DLD1 (cell line): ENCODE measurements around the gene MMD2.

Experiments
- in situ Hi-C: cut with HindIII; loops from 2 replicates; pipeline ENCODE4 v1.10.0; 2017; ENCODE audit warnings: low sequenced_read_pairs

MMD2 gene

DNA sequence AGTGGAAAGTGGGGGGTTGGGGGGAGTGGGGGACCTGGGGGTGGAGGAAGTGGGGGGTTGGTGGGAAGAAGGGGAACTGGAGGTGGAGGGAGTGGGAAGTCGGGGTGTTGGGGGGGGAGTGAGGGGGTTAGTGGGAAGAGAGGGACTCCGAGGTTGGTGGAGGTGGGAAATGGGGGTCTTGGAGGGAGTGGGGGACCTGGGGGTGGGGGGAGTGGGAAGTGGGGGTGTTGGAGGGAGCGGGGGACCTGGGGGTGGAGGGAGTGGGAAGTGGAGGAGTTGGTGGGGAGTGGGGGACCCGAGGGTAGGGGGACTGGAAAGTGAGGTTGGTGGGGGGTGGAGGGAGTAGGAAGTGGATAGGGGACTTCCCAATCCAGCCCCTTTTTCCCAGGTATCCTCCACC is 906 bp upstream of the MMD2 start:
- in situ Hi-C loops, result no loop called here

DNA sequence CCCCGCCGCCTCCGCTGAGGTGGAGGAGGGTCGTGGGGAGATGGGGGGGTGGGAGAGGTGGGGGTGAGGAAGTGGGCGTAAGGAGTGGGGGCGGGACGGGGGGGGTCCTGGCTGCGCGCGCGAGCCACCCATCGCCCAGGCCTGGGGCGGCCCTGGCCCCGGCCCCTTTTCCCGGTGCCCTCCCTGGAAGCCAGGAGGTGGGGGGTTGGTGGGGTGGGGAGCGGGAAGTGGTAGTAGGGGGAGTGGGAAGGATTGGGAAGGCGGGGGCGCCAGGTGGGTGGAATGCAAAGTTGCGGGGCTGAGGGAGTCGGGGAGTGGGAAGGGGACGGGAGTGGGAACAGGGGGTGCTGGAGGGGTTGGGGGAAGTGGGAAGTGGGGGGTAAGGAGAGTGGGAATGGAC is 319 bp upstream of the MMD2 start:
- in situ Hi-C loops, result no loop called here

DNA sequence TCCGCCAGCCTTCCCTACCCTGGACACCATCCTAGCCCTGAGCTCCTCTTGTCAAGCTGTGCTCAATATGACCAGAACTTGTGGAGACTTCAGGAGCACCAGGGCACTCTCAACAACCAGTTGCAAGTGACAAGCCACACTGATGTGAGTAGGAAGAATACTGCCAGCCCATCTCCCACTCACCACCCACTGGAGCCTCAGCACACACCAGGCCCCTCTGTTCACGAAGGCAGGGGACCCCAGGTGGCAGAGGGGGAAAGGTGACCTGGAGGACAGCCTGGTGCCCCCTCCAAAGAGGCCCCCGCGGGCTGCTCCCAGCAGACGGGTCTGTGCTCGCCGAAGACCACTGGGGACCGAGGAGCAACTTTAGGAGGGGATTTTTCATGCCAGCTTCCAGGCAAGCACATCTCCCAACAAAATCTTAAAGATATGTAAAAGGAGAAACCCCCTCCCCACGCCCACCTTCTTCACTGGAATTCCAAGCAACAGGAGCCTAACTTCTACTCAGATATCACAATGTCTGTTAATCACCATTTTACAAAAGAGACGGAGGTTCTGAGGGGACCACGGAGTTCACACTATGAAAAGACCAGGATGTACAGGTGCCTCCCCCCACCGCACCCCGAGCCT is 1.0 kb downstream of the MMD2 start:
- in situ Hi-C loops, result no loop called here

DNA sequence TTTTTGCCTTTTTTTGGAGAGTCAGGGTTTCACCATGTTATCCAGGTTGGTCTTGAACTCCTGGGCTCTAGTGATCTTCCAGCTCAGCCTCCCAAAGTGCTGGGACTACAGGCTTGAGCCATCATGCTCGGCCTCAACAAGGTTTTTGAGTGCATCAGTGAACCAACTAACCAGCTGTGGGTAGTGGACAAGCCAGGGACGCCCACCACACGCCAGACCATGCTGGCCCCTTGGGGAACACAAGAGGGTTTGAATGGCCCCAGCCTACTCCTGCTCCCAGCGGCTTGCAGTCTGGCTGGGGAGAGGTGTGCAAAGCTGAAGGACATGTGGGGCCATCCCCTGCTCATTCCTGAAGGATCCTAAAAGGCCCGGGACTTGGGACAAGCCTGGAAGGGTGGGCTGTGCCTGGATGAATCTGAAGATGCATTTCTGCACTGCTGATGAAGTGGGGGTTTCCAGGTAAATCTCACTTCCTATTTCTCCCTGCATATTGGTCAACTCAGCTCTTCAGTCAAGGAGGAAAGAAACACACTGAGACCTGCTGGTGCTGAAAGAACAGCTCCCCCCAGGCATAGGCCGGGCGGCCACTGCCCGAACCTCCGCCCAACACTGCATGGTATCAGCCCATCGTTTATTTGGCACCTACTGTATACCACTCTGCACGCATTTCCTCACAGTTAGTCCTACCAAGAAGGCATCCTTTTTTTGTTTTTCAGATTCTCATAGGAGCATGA is 6.9 kb downstream of the MMD2 start:
- in situ Hi-C loops, result no loop called here

DNA sequence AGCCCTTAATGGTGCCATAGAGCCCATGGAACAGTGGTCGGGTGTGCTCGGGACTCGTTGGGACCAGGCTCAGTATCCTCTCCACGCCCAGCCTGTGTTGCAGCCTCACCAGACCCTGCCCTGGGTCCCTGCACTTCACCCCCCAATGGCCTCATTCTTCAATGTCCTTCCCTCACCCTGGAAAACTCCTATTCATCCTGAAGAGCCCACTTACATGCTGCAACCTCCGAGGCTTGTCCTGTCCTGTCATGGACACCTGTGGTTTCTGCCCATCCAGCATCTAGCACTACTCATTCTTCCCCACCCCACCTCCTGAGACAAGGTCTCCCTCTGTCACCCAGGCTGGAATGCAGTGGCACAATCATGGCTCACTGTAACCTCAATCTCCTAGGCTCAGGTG is 7.7 kb downstream of the MMD2 start:
- in situ Hi-C loops, result no loop called here

DNA sequence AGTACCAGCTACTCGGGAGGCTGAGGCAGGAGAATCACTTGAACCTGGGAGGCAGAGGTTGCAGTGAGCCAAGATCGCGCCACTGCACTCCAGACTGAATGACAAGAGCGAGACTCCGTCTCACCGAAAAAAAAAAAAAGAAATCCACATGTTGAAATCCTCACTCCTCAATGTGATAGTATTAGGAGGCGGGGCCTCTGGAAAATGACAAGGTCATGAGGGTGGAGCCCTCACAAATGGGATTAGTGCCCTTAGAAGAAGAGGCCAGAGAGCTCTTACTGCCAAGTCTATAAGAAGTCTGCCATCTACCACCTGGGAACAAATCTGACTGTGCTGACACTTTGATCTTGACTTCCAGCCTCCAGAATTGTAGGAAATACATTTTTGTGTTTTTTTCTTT is 10.6 kb downstream of the MMD2 start:
- in situ Hi-C loops, result no loop called here

DNA sequence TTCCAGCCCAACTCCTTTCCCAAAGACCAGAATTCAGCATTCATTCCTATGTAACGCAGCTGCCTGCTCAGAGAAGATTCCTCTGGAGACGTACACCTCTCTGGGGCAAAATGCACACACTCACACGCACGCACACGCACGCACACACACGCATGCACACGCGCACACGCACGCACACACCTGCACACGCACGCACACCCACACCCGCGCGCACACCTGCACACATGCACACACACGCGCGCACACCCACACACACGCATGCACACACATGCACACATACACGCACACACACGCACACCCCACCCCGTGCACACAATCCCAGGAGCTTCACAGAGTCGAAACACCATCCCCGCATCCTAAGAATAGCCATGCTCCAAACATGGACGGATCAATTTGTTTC is 13.0 kb downstream of the MMD2 start:
- in situ Hi-C loops, result no loop called here

DNA sequence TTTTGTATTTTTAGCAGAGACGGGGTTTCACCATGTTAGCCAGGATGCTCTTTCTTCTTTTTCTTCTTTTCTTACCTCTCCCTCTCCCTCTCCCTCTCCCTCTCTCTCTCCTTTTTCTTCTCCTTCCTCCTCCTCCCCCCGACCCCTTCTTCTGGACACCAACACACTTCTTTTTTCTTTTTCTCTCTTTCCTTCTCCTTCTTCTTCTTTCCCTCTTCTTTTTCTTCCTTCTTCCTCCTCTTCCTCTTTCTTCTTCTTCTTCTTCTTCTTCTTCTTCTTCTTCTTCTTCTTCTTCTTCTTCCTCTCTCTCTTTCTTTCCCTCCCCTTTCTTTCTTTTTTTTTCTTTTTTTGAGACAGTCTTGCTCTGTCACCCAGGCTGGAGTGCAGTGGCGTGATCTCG is 14.0 kb downstream of the MMD2 start:
- in situ Hi-C loops, result no loop called here

DNA sequence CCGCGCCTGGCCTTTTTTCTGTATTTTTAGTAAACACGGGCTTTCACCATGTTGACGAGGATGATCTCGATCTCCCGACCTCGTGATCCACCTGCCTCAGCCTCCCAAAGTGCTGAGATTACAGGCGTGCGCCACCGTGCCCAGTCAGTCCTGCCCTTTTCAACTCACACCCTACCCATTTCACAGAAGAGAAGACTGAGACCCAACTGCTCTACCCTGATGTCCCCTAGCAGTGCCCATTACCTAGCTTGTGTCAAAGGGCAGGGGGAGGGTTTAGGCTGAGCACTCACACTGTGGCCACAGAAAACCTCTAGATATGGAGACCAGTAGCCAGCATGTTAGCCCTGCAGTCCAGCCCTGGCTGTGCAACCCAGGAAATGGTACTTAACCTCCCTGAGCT is 15.7 kb downstream of the MMD2 start:
- in situ Hi-C loops, result no loop called here

DNA sequence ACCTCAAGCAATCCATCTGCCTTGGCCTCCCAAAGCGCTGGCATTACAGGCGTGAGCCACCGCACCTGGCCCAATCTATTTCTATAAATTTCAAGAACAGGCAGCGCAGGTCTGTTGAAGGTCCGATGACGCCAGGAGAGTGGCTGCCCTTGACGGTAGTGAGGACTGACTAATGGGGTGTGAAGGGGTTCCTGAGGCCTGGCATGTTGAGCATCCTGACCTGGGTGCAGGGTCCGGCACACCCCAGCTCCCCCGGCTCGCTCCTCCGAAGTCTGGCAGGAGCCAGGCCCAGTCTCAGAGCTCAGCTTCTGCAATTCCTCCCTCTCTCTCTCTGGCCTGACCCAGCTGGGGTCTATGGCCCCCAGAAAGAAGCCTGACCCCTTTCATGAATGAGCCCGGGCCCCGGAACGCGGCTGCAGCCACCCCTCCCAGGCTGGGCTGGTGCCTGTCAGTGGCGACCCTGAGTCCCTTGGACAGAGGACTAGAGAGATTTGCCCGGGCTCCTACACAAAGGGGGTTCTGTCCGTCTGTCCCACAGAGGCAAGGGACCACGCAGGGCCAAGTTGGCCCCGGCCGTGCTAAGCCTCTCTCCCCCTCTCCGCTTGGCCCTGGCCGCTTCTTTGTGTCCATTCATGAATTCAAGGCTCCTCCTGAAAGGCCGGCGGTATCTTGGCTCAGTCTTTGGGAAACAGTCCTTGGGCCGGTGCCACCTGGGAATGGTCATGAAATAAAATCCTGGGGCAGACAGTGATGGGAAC is 18.8 kb downstream of the MMD2 start:
- in situ Hi-C loops, result no loop called here

DNA sequence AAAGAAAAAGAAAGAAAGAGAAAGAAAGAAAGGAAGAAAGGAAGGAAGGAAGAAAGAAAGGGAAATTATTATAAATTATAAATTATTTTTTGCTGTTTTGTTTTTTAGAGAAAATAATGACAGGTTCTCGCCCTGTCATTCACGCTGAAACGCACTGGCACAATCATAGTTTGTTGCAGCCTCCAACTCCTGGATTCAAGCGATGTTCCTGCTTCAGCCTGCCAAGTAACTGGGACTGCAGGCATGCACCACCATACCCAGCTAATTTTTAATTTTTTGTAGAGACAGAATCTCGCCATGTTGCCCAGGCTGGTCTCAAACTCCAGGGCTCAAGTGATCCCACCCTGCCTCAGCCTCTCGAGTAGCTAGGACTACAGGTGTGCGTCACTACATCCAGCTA is 21.6 kb downstream of the MMD2 start:
- in situ Hi-C loops, result no loop called here

DNA sequence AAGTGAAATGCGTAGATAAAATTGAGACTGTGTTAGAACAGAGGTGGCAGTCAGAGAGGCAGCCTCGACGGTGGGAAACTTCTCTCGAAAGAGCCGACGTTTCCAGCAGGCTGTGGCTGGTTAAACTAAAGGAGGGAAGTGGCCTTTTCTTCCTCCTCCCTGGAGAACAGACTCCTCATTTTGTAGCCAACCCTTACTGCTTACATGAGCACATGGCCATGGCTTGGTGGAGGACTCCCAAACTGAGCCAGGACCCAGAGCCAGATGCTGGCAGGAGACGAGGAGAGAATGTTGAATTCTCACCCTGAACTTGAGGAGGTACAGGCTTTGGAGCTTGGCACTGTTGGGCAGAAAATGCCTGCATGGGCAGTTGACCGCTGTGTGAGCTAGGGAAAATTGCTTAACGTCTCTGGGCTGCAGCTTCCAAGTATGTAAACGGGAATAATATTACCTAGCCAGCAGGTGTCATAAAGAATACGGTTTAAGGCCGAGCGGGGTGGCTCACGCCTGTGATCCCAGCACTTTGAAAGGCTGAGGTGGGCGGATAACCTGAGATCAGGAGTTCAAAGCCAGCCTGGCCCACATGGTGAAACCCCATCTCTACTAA is 24.5 kb downstream of the MMD2 start:
- in situ Hi-C loops, result no loop called here

DNA sequence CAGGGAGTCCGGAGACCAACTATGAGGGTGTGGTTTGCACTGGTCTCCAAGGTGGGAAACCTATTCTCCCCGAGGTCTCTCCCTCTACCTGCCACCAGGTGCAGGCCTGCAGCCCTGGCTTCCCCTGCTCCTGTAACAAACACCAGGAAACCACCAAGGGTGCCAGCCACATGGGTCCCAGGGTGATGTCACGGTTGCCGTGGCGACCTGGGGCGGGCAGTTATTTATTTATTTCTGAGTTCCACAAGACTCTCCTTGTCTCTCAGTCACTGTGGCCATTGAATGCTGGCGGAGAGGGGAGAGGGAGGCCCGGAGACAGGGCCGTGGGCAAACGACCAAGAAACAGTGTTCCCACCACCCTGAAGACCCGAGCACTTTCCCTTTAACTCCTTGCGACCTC is 27.0 kb downstream of the MMD2 start:
- in situ Hi-C loops, result no loop called here

DNA sequence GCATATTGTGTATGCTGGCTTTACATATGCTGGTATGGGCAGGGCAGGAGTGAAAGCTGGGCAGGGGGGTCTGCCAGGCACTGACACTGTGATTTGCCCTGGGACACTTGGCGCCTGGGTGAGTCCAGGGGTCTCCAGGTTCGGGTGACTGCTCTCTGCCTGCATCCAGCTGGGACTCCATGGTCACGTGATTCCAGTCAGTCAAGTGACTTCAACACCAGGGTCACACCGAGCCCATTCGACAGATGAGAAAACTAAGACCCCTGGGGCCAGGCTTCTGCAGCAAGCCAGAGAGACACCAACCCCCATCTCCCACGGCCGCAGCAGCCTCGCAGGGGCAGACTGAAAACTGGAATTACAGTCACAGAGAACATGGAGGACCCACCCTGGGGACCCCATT is 30.0 kb downstream of the MMD2 start:
- in situ Hi-C loops, result no loop called here

DNA sequence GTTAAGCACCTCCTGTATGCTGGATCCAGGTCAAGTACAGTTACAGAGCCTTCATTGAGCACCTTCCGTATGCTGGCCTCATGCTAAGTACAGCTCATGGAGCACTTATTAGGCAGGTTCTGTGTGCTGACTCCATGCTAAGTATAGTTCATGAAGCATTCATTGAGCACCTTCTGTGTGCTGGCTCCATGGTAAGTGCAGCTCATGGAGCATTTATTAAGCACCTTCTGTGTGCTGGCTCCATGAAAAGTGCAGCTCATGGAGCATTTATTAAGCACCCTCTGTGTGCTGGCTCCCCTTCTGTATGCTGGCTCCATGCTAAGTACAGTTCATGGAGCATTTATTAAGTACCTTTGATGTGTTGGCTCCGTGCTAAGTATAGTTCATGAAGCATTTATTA is 30.5 kb downstream of the MMD2 start:
- in situ Hi-C loops, result no loop called here

DNA sequence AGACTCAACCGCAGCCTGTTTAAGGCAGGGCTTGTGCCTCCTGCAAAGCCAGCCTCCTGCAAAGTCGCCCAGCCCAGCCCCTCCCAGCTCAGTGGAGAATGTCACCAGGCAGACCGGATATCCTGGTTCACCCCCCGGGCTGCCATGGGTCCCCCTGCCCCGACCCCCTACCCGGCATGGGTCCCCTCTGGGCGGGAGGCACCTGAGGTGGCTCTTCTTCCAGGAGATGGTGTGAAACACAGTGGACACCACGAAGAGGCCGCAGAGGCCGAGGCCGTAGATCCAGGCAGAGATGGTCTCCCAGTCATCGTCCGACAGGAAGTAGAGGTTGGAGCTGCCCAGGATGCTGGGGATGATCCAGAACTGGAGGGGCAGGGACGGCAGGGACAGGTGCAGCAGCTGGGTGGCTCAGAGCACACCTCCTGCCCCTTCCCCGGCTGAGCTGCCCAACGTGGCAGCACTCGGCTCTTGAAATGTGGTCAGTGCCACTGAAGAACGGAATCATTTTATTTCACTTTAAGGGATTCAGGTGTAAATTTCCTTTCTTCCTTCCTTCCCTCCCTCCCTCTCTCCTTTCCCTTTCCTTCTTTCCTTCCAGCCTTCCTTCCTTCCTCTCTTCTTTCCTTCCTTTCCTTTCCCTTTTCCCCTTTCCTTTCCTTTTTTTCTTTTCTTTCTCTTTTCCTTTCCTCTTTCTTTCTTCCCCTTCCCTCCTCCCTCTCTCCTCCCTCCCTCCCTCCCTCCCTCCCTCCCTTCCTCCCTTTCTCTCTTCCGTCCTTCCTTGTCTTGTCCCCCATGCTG is 38.8 kb downstream of the MMD2 start:
- in situ Hi-C loops, result no loop called here

DNA sequence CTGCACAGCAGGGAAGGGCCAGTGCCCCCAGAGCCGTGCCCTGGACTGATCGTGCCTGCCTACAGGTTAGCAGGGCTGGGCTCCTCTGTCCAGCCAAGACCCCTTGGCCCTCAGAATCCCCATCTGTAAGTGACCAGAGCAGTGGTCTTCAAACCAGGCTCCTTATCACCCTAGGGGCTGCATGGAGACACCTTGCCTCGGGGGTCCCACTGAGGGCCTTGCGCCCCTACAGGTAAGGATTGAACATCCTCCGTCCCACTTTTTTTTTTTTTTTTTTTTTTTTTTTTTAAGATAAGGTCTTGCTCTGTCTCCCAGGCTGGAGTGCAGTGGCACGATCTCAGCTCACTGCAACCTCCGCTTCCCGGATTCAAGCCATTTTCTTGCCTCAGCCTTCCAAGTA is 42.9 kb downstream of the MMD2 start:
- in situ Hi-C loops, result no loop called here

DNA sequence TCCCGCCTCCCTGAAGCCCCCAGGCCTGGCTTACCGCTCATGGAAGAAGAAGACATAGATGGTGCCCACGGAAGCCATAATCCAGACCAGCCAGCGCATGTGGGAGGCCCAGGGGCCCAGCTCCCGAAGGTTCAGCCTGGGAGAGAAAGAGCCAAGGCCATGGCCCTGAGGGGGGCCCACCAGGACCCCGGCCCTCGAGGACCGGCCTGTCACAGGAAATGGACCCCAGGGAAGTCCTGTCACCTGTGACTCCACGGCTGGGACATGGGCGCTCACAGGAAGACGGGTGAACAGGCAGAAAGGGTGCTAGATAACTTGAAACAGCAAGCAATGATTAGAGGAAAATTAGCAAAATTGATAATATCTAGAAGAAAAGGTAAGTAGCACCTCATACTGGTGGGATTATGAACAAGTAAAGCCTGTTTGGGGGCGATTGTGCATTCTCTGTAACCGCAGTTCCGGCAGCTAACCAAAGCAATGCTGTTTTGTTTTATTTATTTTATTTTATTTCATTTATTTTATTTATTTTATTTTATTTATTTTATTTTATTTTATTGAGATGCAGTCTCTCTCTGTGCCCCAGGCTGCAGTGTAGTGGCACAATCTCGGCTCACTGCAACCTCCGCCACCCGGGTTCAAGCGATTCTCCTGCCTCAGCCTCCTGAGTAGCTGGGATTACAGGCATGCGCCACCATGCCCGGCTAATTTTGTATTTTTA is 47.7 kb downstream of the MMD2 start:
- in situ Hi-C loops, result no loop called here

DNA sequence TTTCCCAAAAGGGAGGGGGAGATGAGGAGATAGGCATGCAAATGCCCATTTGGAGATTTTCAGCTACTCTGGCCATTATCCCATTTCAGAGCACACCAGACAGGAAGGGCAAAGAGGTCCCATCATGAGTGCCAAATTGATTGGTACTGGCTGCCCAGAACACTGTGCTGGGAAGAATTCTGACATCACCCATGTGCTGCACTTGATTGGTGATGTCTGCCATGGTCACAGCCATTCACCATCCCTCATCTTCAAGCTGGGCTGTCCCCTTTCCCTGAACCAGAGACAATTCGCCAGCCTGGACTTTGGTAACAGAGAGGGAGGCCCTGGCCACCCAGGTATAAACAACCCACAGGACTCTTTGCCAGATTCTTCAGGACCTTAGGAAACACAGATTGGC is 52.3 kb downstream of the MMD2 start:
- in situ Hi-C loops, result no loop called here

DNA sequence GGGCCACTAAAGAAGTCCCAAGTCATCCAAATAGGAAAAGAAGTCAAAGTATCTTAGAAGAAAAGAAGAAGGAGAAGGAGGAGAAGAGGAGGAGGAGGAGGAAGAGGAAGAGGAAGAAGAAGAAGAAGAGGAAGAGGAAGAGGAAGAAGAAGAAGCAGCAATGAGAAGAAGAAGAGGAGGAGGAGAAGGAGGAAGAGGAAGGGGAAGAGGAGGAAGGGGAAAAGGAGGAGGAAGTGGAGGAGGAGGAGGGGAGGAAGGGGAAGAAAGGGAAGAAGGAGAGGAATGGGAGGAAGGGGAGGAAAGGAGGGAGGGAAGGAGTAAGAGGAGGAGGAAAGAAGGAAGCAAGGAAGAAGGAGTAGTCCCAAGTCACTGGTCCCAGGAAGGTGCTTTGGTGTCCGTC is 53.8 kb downstream of the MMD2 start:
- in situ Hi-C loops, result no loop called here
